ENCODE measurements around the gene MROH7. TPM values are rescaled to one million over a fixed set of nuclear protein-coding genes. Genes with fewer than 3 reads are reported as not detected.

Gene MROH7
- total and polyA plus RNA-seq, 9 of the 15 experiments (the other 6 are each of a cell fraction or from before 2014, with no cell fraction given) = not detected

- TF ChIP-seq ILF3 (IDR thresholded peaks at IDR 0.05; ENCODE audit: borderline replicate concordance) = no peak
- peak; percentile 56; the same call in 1 of the 2 replicates for TF ChIP-seq CREB1 (IDR thresholded peaks at IDR 0.05)
- TF ChIP-seq CREB1 (CRISPR knock-in tag; IDR thresholded peaks at IDR 0.05) = peak; percentile 72; the same call in 1 of the 2 replicates
- TF ChIP-seq ZNF324 (CRISPR knock-in tag; IDR thresholded peaks at IDR 0.05) = no peak
- no peak for TF ChIP-seq CCAR2 (IDR thresholded peaks at IDR 0.05; ENCODE audit: low read depth, low read length)
- TF ChIP-seq TFAP4 (CRISPR knock-in tag; IDR thresholded peaks at IDR 0.05; ENCODE audit: borderline replicate concordance) = peak; percentile 86
- no peak for TF ChIP-seq ZNF318 (IDR thresholded peaks at IDR 0.05; ENCODE audit: borderline replicate concordance in 1 of 2, low read depth in 1 of 2)
- no peak for TF ChIP-seq SMARCB1 (IDR thresholded peaks at IDR 0.05; ENCODE audit: insufficient read length, low read depth)
- peak; percentile 96 for TF ChIP-seq SAP30 (IDR thresholded peaks at IDR 0.05; ENCODE audit: borderline replicate concordance, insufficient read depth, low read depth, low read length, poor library complexity, severe bottlenecking)
- no peak for TF ChIP-seq MIER1 (IDR thresholded peaks at IDR 0.05; ENCODE audit: low read depth)
- TF ChIP-seq DPF2 (IDR thresholded peaks at IDR 0.05) = 0 out of 2 replicates have a peak, but pooled peaks have one; percentile 15
- peak; percentile 57 for TF ChIP-seq EGR1 (conservative IDR thresholded peaks at IDR 0.05)
- TF ChIP-seq CHD1 (IDR thresholded peaks at IDR 0.05; ENCODE audit: low read length) = peak; percentile 50
- no peak for TF ChIP-seq CREB5 (CRISPR knock-in tag; IDR thresholded peaks at IDR 0.05)
- TF ChIP-seq PRPF4 (IDR thresholded peaks at IDR 0.05; ENCODE audit: insufficient read depth, low read depth, low read length, poor library complexity, severe bottlenecking) = no peak
Observed at GRCh38 chr1:54715493-54716298, 74.1 kb downstream of the MROH7 start, which contains the start of gene TTC4 (continued).
